Subcutaneous adipose tissue (tissue), 4 donors: ENCODE data around the gene ENTREP3. TPM values are rescaled to one million over a fixed set of nuclear protein-coding genes. Genes with fewer than 3 reads are reported as not detected.

Experiments
- total RNA-seq, 4 donors: library from RNA; depleted of rRNA; stranded (reverse); fragments of >200 nt; gene quantifications; one replicate each; pipeline ENCODE4 v1.1.0, GENCODE V29; 2016
- TF ChIP-seq, protein P1 (sequence below): fragments of 450-650 bp; IDR thresholded peaks from one replicate; pipeline ENCODE4 v1.5.1; 2016; ENCODE audit warnings: low read depth, mild to moderate bottlenecking, control low read depth, antibody characterized with exemption, moderate library complexity

ENTREP3 gene
- total RNA-seq, 4 donors from 2014 or later: 5.4 to 20.3 (median 14.2) TPM

DNA sequence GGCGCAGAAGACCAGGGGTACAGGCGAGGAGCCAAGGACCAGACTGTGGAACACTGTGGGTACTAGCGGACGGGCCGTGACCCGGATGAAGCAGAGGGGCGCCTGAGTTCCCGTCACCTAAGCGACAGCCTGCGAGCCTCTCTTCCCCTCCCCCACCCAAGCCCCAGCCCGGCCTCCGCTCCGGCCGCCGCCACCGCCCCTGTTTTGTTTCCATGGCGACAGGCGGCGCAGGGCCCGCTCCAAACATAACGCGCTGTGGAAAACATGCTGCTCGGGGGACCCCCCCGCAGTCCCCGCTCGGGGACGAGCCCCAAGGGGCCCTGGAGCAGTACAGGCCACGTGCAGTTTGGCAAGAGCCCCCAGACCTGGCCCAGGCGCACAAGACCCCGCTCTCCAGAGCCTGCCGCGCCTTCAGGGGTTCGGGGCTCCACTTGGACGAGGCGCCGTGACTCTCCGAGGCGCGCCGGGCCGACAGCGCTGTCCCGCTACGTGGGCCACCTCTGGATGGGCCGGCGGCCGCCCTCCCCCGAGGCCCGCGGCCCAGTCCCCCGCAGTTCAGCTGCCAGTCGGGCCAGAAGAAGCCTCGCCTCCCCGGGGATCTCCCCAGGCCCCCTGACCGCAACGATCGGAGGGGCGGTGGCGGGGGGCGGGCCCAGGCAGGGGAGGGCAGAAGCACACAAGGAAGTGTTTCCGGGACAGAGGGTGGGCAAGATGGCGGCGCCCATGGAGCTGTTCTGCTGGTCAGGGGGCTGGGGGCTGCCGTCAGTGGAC, 46.6 kb downstream of the ENTREP3 start, which contains the start of gene MTX1:
Gene MTX1, plus strand, starts transcription at position 155 of the 771 bp plus-strand sequence. Its CDS starts 110 bp downstream, at position 265.
- TF ChIP-seq, protein P1, sequence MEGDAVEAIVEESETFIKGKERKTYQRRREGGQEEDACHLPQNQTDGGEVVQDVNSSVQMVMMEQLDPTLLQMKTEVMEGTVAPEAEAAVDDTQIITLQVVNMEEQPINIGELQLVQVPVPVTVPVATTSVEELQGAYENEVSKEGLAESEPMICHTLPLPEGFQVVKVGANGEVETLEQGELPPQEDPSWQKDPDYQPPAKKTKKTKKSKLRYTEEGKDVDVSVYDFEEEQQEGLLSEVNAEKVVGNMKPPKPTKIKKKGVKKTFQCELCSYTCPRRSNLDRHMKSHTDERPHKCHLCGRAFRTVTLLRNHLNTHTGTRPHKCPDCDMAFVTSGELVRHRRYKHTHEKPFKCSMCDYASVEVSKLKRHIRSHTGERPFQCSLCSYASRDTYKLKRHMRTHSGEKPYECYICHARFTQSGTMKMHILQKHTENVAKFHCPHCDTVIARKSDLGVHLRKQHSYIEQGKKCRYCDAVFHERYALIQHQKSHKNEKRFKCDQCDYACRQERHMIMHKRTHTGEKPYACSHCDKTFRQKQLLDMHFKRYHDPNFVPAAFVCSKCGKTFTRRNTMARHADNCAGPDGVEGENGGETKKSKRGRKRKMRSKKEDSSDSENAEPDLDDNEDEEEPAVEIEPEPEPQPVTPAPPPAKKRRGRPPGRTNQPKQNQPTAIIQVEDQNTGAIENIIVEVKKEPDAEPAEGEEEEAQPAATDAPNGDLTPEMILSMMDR: no peak

DNA sequence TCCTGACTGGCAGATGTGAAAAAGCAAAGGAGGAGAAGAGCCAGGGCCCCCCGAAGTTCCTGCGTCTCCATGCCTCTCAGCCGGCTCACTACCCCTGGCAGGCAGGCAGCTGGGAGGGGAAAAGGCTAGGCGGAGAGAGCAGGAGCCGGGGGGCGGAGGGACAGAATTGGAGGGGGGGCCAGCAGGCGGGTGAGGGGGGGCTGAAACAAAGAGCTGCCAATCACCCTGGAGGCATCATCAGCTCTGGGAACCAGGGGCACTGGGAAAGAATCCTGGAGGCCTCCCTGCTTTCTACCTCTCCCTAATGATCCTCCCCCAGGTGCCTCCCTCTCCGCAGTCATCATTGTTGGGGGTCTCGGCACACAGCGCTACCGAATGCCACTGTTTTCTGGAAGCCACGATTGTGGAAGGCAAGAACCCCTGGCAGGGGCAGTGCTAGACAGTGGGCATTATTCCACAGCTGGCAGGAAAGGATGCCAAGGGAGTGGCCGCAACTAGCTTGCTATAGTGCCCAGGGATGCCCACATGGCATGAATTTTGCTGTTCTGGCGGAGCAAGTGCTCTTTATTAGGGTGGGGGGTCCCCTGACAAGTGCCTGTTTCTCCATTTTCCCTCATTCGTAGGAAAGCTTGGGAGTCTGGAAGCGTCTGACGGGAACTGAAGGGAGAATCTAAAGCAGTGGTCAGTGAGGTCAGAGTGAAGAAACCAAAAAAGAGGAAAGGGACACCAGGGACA, 47.3 kb downstream of the ENTREP3 start, which contains the start of gene THBS3:
Gene THBS3, minus strand, starts transcription at position 92 of the 735 bp plus-strand sequence. Its CDS starts 21 bp downstream, at position 71.
- TF ChIP-seq, protein P1: no peak

DNA sequence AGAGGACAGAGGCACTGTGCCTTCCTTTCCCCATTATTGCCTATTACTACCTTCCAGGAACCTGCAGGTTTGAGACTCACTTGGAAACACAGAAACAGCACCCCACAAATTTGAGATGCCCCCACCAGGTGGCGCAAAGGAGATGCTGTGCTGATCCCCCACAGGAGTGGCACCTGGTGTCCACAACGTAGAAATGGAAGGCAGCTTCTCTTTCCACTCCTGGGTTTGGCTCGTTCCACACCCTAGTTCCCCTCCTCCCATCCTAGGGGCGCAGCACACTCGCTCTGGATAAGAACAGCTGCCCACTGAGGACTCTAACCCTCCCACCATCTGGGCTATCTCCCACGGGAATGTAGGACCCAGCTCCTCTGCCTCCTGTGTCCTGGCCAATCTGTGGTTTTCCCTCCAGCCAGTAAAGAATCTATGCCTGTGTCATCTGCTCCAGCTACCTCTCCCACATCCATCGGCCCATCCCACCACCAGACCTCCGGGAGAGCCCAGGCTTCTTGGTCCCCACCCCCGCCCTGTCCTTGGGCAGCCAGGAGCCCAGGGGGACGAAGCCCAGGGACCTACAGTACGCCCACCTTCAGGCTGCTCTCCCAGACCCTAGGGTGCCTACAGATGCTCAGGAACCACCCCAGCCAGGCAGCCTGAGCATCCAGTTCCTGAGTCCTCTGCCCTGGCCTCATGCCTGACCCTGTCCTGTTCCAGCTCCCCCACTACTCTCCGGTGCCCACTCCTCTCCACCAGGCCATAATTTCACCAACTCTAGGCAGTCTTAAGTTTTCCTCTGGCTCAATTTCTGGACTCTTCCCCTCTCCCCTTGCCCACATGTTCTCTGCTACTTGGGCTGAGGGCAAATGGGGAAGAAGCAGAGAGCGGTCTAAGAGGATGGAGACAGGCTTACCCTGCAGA, 48.1 kb downstream of the ENTREP3 start:
- TF ChIP-seq, protein P1: no peak

DNA sequence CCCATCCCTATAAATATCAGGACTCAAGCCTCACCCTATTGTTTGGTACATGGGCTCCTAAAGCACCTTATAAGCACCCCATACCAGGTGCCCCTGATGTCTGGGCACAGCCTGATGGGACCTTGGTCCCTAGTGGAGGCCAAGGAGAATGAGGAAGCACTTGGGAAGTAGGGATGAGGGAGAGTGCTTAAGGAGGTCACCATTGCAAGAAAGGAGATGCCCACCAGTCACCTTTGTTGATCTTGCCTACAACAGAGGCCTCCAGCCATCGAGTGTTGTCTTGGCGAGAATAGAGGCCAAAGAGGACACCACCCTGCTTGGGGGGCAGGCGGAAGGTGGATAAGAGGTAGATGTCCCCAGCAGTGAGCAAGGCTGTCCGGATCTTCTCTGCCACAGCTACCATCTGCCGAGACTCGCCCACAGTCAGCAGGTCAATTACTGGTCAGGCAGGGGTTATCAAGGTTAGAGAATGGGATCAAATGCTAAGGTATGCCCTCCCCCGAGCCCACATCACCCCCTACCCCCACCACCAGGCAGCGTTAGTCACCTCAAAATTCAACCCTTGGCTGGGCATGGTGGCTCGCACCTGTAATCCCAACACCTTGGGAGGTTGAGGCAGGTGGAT, 49.2 kb downstream of the ENTREP3 start:
- TF ChIP-seq, protein P1: no peak

DNA sequence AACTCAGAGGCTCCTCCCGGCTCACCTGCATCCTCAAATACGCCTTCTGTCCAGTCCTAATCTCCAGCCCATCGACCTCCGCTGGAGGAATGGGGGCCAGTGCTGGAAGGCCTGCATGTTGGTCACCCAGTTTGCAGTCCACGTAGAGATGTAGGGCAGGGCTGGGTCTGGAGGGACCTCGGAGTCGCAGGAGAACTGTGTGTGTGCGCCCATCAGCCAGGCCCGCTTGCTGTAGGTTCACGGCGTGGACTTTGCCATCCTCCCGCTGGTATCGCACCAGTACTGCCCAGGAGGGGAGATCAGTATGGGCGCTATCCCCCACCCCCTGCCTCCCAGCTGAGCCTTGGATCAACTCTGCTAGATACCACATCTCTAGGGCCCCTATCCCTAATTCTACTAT, 50.2 kb downstream of the ENTREP3 start:
- TF ChIP-seq, protein P1: no peak

DNA sequence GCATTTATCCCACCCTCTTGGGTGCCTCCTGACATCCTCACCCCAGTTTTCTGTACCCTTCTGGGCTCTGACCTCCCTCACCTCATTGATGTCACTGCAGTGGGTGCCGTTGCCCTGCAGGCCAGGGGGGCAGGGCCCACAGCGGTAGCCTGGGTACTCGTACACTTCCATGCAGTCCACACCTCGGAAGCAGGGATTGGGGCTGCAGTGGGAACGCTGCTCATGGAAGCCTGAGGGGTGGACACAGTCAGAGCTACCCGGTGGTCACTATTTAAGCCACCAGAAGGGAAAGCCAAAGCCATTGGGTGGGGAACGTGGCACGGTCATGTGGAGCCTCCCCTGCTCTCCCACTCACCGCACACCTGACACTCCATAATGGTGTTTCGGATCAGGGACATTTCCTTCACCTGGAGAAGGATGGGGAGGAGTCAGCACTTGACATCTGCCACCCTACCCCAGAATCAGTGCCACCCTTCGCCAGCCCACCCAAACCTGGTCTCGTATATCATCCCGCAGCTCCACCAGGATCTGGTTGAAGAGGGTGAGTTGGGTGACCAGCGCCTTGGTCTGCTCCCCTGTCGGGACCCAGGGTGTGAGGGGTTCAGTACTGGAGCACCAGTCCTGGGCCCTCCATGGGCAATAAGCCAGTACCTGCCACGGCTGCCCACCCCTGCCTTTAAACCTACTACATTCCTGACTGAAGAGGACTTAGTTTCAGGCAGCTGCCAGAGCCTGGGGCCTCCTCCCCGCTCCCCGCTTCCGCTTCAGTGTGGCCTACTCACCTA, 52.4 kb downstream of the ENTREP3 start:
- TF ChIP-seq, protein P1: no peak
